ENCODE data around the gene SLC7A7. TPM values are rescaled to one million over a fixed set of nuclear protein-coding genes. Genes with fewer than 3 reads are reported as not detected.
"Not testable (repeated sequence)": the region's sequence is repeated elsewhere in the genome, so short reads cannot be mapped to it uniquely, and the experiment has no call there.

SLC7A7 gene
- total RNA-seq, 1 experiment from 2014 or later, result 3.1 TPM

- DNase-seq, result no peak
- no peak overlapping the region for H3K18ac ChIP-seq (ENCODE audit: insufficient read length, low read depth, low read length)
- no peaks in the 10 kb centered on the region for H3K79me1 ChIP-seq (ENCODE audit: insufficient read depth, low read depth, low read length, poor library complexity, severe bottlenecking)
- H4K91ac ChIP-seq (ENCODE audit: insufficient read length, low read depth, low read length), result no peak overlapping the region
- WGBS (ENCODE audit: extremely low coverage, insufficient read length, low lambda C conversion rate), result no CpG with 5 or more reads among the region's 1 CpG
- H4K5ac ChIP-seq (ENCODE audit: insufficient read length, low read depth, low read length), result no peak overlapping the region
- H2AK5ac ChIP-seq (ENCODE audit: insufficient read length, low read length), result no peak overlapping the region
- no peaks in the 10 kb centered on the region for H3K27me3 ChIP-seq (ENCODE audit: insufficient read depth, low read length)
- H3K9me3 ChIP-seq (ENCODE audit: control insufficient read depth, low read depth, low read length), result no peaks in the 10 kb centered on the region
- no peak overlapping the region for H3K56ac ChIP-seq (ENCODE audit: insufficient read length, low read depth, low read length)
- no peak overlapping the region for H3K4me2 ChIP-seq (ENCODE audit: insufficient read depth, insufficient read length, low read length)
- Mint-ChIP-seq H3K4me3 (no peak overlapping the region), H3K27ac (no peak overlapping the region), H3K4me1 (no peaks in the 10 kb centered on the region), H3K36me3 (ENCODE audit: insufficient read depth in 1 of 3, low read depth in 3 of 3) (no peaks in the 10 kb centered on the region; a peak in 1 of 7 replicates), H3K9me3 (peaks cover 3 to 7% of the 10 kb centered on the region in 2 experiments), H3K27me3 (ENCODE audit: low read depth) (peaks cover 3% of the 10 kb centered on the region; the same call in 1 of the 2 replicates)
- no peak overlapping the region for H2BK20ac ChIP-seq (ENCODE audit: low read depth, low read length, poor library complexity, severe bottlenecking)
- H3K23me2 ChIP-seq (ENCODE audit: insufficient read length, low read depth, low read length, poor library complexity, severe bottlenecking), result no peaks in the 10 kb centered on the region
- H2BK5ac ChIP-seq (ENCODE audit: insufficient read length, low read length), result no peak overlapping the region
- no peak overlapping the region for H3K14ac ChIP-seq (ENCODE audit: insufficient read depth, low read length)
- no peak overlapping the region for H2AFZ ChIP-seq (ENCODE audit: low read length)
- no peak overlapping the region for H3K27ac ChIP-seq (ENCODE audit: insufficient read length, low read depth, low read length)
- H3K4me1 ChIP-seq (ENCODE audit: insufficient read depth, low read length), result no peaks in the 10 kb centered on the region
- H3K4ac ChIP-seq (ENCODE audit: low read depth, low read length), result no peak overlapping the region
- H3K79me2 ChIP-seq (ENCODE audit: insufficient read depth, low read length), result no peaks in the 10 kb centered on the region
- H3K9ac ChIP-seq (ENCODE audit: extremely low read depth, insufficient read length, low read length), result no peak overlapping the region
- no peak overlapping the region for H2BK15ac ChIP-seq (ENCODE audit: low read depth, low read length)
- no peak overlapping the region for H2BK120ac ChIP-seq (ENCODE audit: low read depth, low read length, poor library complexity, severe bottlenecking)
- H3T11ph ChIP-seq (ENCODE audit: low read length), result no peak overlapping the region
- H4K20me1 ChIP-seq (ENCODE audit: control insufficient read depth, insufficient read depth, insufficient read length), result no peaks in the 10 kb centered on the region
- no peak overlapping the region for H3K23ac ChIP-seq (ENCODE audit: insufficient read length, low read depth, low read length)
- no peak for TF ChIP-seq CTCF (conservative IDR thresholded peaks at IDR 0.05)
- H2BK12ac ChIP-seq (ENCODE audit: insufficient read length, low read depth, low read length), result no peak overlapping the region
- no peak overlapping the region for H4K8ac ChIP-seq (replicated peaks; ENCODE audit: insufficient read length, low read depth, low read length)
Measured at GRCh38 chr14:22737052-22737451, 78.2 kb downstream of the SLC7A7 start.

- no CpG with 5 or more reads among the region's 14 CpGs for WGBS (ENCODE audit: extremely low coverage, insufficient read length, low lambda C conversion rate)
- H3K56ac ChIP-seq (ENCODE audit: insufficient read length, low read depth, low read length); H3K27me3 Mint-ChIP-seq (ENCODE audit: low read depth): not testable (repeated sequence)
Measured at GRCh38 chr14:22736384-22736783, 78.9 kb downstream of the SLC7A7 start.

More at GRCh38 chr14:22736384-22736783, 78.9 kb downstream of the SLC7A7 start:
- not testable (repeated sequence) for H3K79me1 ChIP-seq (ENCODE audit: insufficient read depth, low read depth, low read length, poor library complexity, severe bottlenecking); H3K9me3 Mint-ChIP-seq; H4K91ac ChIP-seq (ENCODE audit: insufficient read length, low read depth, low read length); H4K20me1 ChIP-seq (ENCODE audit: control insufficient read depth, insufficient read depth, insufficient read length); H4K5ac ChIP-seq (ENCODE audit: insufficient read length, low read depth, low read length); H2AK5ac ChIP-seq (ENCODE audit: insufficient read length, low read length); H4K8ac ChIP-seq (replicated peaks; ENCODE audit: insufficient read length, low read depth, low read length); H2BK5ac ChIP-seq (ENCODE audit: insufficient read length, low read length); H3K18ac ChIP-seq (ENCODE audit: insufficient read length, low read depth, low read length); H3K23ac ChIP-seq (ENCODE audit: insufficient read length, low read depth, low read length); H3K9ac ChIP-seq (ENCODE audit: extremely low read depth, insufficient read length, low read length); H3T11ph ChIP-seq (ENCODE audit: low read length); H3K14ac ChIP-seq (ENCODE audit: insufficient read depth, low read length); H3K79me2 ChIP-seq (ENCODE audit: insufficient read depth, low read length); H3K36me3 Mint-ChIP-seq (ENCODE audit: insufficient read depth in 1 of 3, low read depth in 3 of 3); H3K23me2 ChIP-seq (ENCODE audit: insufficient read length, low read depth, low read length, poor library complexity, severe bottlenecking); H3K4me2 ChIP-seq (ENCODE audit: insufficient read depth, insufficient read length, low read length); DNase-seq; H2AFZ ChIP-seq (ENCODE audit: low read length); H2BK20ac ChIP-seq (ENCODE audit: low read depth, low read length, poor library complexity, severe bottlenecking); H3K4me3 Mint-ChIP-seq; H3K27me3 ChIP-seq (ENCODE audit: insufficient read depth, low read length); H3K27ac Mint-ChIP-seq; H2BK15ac ChIP-seq (ENCODE audit: low read depth, low read length); H2BK12ac ChIP-seq (ENCODE audit: insufficient read length, low read depth, low read length); H3K4ac ChIP-seq (ENCODE audit: low read depth, low read length); H3K4me1 ChIP-seq (ENCODE audit: insufficient read depth, low read length); H3K27ac ChIP-seq (ENCODE audit: insufficient read length, low read depth, low read length); H3K9me3 ChIP-seq (ENCODE audit: control insufficient read depth, low read depth, low read length); H3K4me1 Mint-ChIP-seq; H2BK120ac ChIP-seq (ENCODE audit: low read depth, low read length, poor library complexity, severe bottlenecking)

Data from H9 (cell line).